Placental epithelial cell (primary cell): Measurements from ENCODE around the gene TCEAL6. TPM values are rescaled to one million over a fixed set of nuclear protein-coding genes. Genes with fewer than 3 reads are reported as not detected.

Experiments
- total RNA-seq: library from RNA; depleted of rRNA; stranded (reverse); fragments of >200 nt; gene quantifications from 2 replicates; pipeline ENCODE4 v1.2.3, GENCODE V29; 2012

TCEAL6 gene
- total RNA-seq: not detected in 2 replicates

DNA sequence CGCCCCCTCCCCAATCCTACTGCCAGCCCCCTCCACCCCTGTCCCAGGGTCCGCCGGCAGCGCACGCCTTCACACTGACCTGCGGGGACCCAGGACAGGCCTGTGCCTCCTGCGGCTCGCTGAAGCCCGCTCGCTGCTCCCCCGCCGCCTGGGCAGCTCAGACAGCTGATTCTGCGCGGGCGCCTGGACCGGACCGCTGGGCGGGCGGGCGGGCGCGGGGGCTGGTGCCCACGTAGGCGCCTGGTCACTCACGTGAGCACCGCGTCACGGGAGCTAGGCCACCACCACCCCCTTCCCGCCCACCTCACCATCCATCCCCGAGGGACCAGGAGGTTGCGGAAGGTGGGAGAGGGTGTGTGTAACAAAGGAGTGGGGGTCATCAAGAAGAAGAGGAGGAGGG, at the start of gene TCEAL6:
TSS of gene TCEAL6 (minus strand) at position 208 of the 400 bp plus-strand sequence.

GRCh38 chrX:102155806-102156179, 13.5 kb upstream of the TCEAL6 start, which contains the start of gene BEX5:
TSS of gene BEX5 (minus strand) at chrX:102155977. CDS start at chrX:102154265, 1,712 bp downstream.

GRCh38 chrX:102125436-102125835, 16.8 kb downstream of the TCEAL6 start, which contains the start of gene TCEAL2:
TSS of gene TCEAL2 (plus strand) at chrX:102125679. CDS start at chrX:102126831, 1,152 bp downstream.

Other genes with a start within 250 kb of the TCEAL6 start
- under 0.01 and 0.11 TPM in 2 replicates for gene ZMAT1, start 210.5 kb downstream of the TCEAL6 start, total RNA-seq
- gene TCEAL2, start 16.8 kb downstream of the TCEAL6 start, total RNA-seq: not detected in 2 replicates
- not detected in 2 replicates for gene BEX5, start 13.5 kb upstream of the TCEAL6 start, total RNA-seq
- gene TCP11X1, start 72.8 kb upstream of the TCEAL6 start, total RNA-seq: not detected in 2 replicates
- not detected in 2 replicates for gene NXF2, start 104.7 kb upstream of the TCEAL6 start, total RNA-seq